Activated CD8-positive, alpha-beta memory T cell treated with anti-CD3 and anti-CD28 coated beads, Interleukin-2, amount 50 U/mL, for 48 hours (primary cell): ENCODE measurements around the gene TTYH1.
"Not testable (repeated sequence)": the region's sequence is repeated elsewhere in the genome, so short reads cannot be mapped to it uniquely, and the experiment has no call there.

Source experiments
- DNase-seq: peaks from one replicate; pipeline ENCODE4 v3.0.0-alpha.2; 2020

Gene TTYH1

GRCh38 chr19:54462047-54462654 lies 46.9 kb downstream of the TTYH1 start:
- DNase-seq = no peak

GRCh38 chr19:54462655-54463530 lies 47.6 kb downstream of the TTYH1 start:
- DNase-seq = peak; percentile 85

GRCh38 chr19:54463531-54464043 lies 48.3 kb downstream of the TTYH1 start, which contains the start of gene LENG9:
TSS of gene LENG9 (minus strand) at chr19:54463778. CDS start at chr19:54463526, 252 bp downstream.
- DNase-seq = peak; percentile 97

- peak; percentile 91 for DNase-seq
Observed at GRCh38 chr19:54464044-54464629, 48.9 kb downstream of the TTYH1 start.

- DNase-seq = peak; percentile 92
Observed at GRCh38 chr19:54464630-54465425, 49.6 kb downstream of the TTYH1 start.

- no peak for DNase-seq
Observed at GRCh38 chr19:54465426-54466109, 50.3 kb downstream of the TTYH1 start.

GRCh38 chr19:54466110-54466480 lies 50.8 kb downstream of the TTYH1 start:
- not testable (repeated sequence) for DNase-seq

- no peak for DNase-seq
Observed at GRCh38 chr19:54469496-54469934, 54.3 kb downstream of the TTYH1 start.

- DNase-seq = no peak
Observed at GRCh38 chr19:54470276-54470887, 55.1 kb downstream of the TTYH1 start.

GRCh38 chr19:54470991-54471782 lies 55.9 kb downstream of the TTYH1 start:
- no peak for DNase-seq

GRCh38 chr19:54473071-54473891 lies 58.0 kb downstream of the TTYH1 start, which contains the start of gene CDC42EP5:
TSS of gene CDC42EP5 (minus strand) at chr19:54473296. CDS start at chr19:54465547, 7,749 bp downstream.
- DNase-seq = no peak

GRCh38 chr19:54473892-54474372 lies 58.7 kb downstream of the TTYH1 start:
- no peak for DNase-seq

GRCh38 chr19:54475706-54476105 lies 60.4 kb downstream of the TTYH1 start:
- no peak for DNase-seq

GRCh38 chr19:54477650-54478049 lies 62.4 kb downstream of the TTYH1 start:
- no peak for DNase-seq

- peak; percentile 55 for DNase-seq
Observed at GRCh38 chr19:54478677-54479266, 63.5 kb downstream of the TTYH1 start.

GRCh38 chr19:54480051-54480450 lies 64.8 kb downstream of the TTYH1 start:
- no peak for DNase-seq

GRCh38 chr19:54481326-54481930 lies 66.2 kb downstream of the TTYH1 start:
- DNase-seq = peak; percentile 66

- no peak for DNase-seq
Observed at GRCh38 chr19:54482889-54483288, 67.6 kb downstream of the TTYH1 start.

GRCh38 chr19:54484451-54484850 lies 69.2 kb downstream of the TTYH1 start:
- DNase-seq = no peak
